Fibroblast of skin of back (primary cell): Measurements from ENCODE around the gene MFGE8. TPM values are rescaled to one million over a fixed set of nuclear protein-coding genes. Genes with fewer than 3 reads are reported as not detected.
"Not testable (repeated sequence)": the region's sequence is repeated elsewhere in the genome, so short reads cannot be mapped to it uniquely, and the experiment has no call there.

Experiments used
- DNase-seq: peaks from one replicate; pipeline ENCODE4 v3.0.0-alpha.2; 2013
- polyA plus RNA-seq, 2 experiments: library from polyadenylated mRNA; unstranded; fragments of 120-200 nt; gene quantifications; one replicate each; pipeline ENCODE4 v1.2.1, GENCODE V29; 2013; ENCODE audit not compliant: insufficient read length in 2 of 2

The MFGE8 gene, protein sequence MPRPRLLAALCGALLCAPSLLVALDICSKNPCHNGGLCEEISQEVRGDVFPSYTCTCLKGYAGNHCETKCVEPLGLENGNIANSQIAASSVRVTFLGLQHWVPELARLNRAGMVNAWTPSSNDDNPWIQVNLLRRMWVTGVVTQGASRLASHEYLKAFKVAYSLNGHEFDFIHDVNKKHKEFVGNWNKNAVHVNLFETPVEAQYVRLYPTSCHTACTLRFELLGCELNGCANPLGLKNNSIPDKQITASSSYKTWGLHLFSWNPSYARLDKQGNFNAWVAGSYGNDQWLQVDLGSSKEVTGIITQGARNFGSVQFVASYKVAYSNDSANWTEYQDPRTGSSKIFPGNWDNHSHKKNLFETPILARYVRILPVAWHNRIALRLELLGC
- polyA plus RNA-seq (2013, experiment 1 of 2; ENCODE audit: insufficient read length): 484 TPM
- 576 TPM for polyA plus RNA-seq (2013, experiment 2 of 2; ENCODE audit: insufficient read length)

DNA sequence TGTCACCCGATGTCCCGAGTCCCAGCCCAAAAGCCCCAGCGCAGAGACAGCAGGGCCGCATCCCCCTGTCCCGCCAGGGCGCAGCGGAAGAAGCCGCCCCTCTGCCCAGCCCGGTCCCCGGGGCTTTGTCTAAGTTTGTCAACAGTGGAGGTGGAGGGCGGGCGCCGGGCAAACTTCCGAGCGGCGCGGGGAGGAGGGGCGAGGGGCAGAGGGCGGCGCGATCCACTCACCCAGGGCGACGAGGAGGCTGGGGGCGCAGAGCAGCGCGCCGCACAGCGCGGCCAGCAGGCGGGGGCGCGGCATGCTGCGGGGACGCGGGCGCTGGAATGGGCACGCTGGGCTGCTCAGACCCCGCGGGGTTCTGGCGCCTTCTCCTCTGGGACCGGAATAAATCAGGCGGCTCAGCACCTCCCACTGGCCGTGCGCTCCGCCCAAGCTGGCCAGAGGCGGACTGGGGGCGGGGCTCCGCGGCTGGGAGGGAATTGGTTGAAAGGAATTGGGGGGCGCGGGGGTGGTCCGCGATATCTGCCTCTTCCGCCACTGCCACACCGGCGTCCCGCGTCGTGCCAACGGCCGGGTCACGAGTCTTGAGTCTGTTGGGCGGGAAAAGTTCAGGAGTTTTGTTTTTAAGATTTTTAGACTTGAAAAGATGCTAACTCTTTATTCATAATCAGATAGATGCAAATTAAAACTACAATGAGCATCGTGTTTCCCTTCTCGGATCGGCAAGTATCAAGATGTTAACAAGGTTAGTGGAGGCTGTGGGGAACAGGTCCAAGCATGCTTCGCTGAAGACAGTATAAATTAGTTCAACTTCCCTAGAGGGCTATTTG lies at the start of gene MFGE8:
TSS of gene MFGE8 (minus strand) at position 363 of the 833 bp plus-strand sequence. CDS start at position 303, 60 bp downstream.
- DNase-seq: peak; percentile 75

DNA sequence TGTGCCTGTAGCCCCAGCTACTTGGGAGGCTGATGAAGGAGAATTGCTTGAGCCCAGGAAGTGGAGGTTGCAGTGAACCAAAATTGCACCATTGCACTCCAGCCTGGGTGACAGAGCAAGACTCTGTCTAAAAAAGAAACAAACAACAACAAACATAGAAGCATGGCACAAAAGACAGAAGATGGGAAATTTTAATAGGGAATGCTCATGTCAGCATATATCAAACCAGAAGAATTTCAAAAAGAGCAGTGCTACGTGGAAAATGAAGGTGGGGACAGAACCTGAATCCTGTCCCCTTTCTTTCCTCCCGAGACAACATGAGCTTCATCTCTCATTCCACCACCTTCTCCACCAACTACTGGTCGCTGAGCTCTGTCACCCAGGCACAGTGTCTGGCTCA lies 46.3 kb upstream of the MFGE8 start:
- no peak for DNase-seq

- no peak for DNase-seq
These were observed 43.7 kb upstream of the MFGE8 start for GRCh38 chr15:88956906-88957305.

- DNase-seq: no peak
These were observed 43.1 kb upstream of the MFGE8 start for GRCh38 chr15:88956263-88956662.

DNA sequence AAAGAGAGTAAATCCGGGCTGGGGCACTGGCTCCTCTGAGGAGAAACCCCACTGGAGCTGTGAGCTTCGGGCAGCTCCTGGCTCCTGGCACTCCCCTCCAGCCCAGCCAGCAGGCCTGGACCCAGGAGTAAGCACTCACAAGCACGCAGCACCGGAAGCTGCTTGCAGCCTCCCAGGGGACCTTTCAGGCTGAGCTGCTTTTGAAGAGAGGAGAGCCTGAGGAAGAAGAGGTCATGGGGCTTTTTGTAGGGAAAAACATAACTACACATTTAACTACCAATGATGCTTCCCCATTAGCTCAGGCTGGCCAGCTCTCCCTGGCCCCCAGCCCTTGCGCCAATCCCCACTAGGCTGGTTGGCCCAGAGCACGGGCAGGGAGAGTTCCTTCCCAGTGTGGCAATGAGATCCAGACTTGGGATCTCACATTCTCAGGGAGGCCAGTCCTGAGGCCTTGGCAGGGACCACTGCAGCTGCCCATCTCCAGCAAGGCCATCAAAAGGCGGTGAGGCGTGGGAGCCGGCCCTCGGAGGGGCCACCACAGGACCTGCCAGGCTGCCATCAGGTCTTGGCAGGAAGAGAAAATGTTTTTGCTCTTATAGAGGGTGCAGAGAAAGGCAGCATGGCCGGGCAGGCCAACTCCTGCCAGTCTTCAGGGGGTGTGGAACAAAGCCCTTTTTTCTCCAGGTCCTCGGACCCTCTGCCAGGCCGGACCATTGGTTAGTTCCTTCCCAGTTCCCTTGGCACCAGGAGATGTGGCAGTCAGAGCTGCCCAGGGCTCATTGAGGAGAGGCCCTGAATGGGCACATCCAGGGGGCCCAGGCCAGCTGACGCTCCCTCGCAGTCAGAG lies 41.5 kb upstream of the MFGE8 start:
- peak; percentile 78 for DNase-seq

GRCh38 chr15:88950600-88951160 lies 37.5 kb upstream of the MFGE8 start:
- no peak for DNase-seq

DNA sequence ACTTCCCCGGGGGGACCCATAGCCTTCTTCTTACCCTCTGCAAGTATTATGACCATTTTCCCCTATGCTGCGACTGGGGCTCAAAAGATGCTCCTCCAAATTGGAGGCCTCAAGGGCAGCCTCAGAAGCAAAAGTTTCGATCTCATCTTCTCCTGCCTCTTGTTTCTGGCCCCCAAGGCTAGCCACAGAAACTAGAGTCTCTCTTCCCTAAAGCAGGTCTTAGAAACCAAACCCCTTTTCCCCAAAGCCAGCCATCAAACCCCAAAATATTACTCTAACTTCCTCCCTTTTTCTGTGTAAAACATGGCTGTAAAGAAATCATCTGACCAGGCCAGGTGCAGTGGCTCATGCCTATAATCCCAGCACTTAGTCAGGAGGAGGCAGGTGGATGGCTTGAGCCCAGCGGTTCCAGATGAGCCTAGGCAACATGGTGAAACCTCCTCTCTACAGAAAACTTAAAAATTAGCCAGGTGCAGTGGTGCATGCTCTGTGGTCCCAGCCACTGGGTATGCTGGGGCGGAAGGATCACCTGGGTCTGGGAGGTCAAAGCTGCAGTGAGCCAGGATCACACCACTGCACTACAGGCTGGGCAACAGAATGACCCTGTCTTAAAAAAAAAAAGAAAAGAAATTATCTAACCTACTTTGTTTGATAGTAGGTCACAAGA lies 36.7 kb upstream of the MFGE8 start:
- no peak for DNase-seq

GRCh38 chr15:88940110-88940675 lies 27.0 kb upstream of the MFGE8 start:
- no peak for DNase-seq

DNA sequence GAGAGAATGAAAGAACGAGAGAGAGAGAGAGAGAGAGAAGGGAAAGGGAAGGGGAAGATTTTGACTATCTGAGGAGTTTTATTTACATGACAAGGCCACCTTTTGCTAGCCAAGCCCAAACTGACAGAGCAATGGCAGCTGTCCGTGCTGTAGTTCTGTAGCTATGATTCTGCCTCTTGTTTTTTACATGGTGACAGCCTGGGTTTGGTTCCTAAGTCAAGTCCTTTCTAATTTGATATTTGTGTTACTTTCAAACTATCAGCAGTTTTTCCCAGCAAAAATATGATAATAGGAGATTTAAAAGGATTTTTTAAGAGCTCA lies 26.3 kb upstream of the MFGE8 start:
- DNase-seq: no peak

GRCh38 chr15:88938802-88939485 lies 25.8 kb upstream of the MFGE8 start:
- DNase-seq: no peak

GRCh38 chr15:88934449-88934848 lies 21.3 kb upstream of the MFGE8 start:
- DNase-seq: not testable (repeated sequence)

DNA sequence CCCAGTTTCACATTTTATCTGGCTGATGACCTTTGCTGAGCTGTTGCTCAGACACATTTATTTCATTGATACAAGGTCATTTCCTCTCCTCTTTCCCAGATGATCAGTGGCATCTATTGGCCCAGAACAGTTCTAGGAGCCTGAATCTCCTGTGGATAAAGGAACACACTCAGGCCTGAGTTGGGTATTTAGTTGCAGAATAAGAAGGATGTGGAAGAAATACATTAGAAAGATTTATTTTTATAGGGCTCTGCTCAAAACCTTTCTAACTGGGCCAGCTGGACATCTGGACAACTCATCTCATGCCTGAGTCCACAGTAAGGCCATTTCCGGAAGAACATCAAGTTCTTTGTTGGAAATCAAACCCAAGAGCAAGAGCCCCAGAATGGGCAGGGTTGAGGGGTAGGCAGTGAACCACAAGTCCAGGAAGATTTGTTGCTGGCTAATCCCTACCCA lies 19.7 kb upstream of the MFGE8 start:
- no peak for DNase-seq

DNA sequence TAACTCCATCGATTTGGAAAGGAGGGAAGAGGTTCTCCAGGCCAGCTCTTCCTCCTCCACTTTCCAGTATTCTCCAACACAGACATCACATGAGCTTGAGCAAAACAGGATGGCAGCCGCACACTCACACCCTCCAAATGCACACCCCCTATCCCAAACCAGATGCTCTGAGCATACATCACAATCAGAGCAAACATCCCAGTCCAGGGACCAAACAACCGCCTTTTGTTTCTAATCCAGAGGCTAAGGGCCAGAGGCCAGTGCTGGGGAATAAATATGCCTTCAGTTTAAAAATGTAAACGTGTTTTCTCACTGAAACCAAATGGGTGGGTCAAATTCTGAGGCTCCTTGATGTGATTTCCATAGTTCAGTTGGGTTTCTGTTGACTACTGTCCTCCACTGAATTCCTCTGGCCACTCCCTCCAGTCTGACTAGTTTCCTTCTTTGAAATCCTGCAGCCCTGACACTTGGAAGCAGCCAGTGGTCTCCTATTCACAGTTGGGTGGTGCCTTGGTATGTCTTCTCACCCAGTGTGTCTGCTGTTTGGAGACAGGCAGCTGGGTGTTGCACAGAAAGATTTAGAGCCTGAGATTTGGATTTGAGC lies 19.2 kb upstream of the MFGE8 start:
- no peak for DNase-seq

- DNase-seq: no peak
These were observed 17.4 kb upstream of the MFGE8 start for GRCh38 chr15:88930579-88930978.

- peak; percentile 49 for DNase-seq
These were observed 16.3 kb upstream of the MFGE8 start for GRCh38 chr15:88929358-88930098.

GRCh38 chr15:88928192-88928591 lies 15.0 kb upstream of the MFGE8 start:
- not testable (repeated sequence) for DNase-seq

GRCh38 chr15:88925648-88926047 lies 12.5 kb upstream of the MFGE8 start:
- DNase-seq: not testable (repeated sequence)

DNA sequence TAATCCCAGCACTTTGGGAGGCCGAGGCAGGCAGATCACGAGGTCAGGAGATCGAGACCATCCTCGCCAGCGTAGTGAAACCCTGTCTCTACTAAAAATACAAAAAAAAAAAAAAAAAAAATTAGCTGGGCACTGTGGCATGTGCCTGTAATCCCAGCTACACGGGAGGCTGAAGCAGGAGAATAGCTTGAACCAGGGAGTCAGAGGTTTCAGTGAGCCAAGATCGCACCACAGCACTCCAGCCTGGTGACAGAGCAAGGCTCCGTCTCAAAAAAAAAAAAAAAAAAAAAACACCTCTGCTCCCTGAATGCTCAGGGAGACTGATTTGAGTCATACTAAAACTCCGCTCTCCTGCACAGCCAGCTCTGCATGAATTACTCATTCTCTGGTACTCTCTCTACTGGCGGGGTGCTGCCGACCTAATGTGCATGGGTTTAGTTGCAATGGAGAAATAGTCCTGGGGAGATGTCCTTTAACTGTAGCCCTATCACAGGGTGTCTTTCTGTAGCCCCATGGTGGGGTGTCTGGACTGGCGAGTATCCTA lies 7.8 kb upstream of the MFGE8 start:
- DNase-seq: peak; percentile 91
